LoVo (cell line): Measurements from ENCODE around the gene ZSCAN4.

Experiments
- DNase-seq: peaks from one replicate; pipeline ENCODE4 v3.0.0-alpha.2; 2016; ENCODE audit warnings: low spot score

The ZSCAN4 gene, protein sequence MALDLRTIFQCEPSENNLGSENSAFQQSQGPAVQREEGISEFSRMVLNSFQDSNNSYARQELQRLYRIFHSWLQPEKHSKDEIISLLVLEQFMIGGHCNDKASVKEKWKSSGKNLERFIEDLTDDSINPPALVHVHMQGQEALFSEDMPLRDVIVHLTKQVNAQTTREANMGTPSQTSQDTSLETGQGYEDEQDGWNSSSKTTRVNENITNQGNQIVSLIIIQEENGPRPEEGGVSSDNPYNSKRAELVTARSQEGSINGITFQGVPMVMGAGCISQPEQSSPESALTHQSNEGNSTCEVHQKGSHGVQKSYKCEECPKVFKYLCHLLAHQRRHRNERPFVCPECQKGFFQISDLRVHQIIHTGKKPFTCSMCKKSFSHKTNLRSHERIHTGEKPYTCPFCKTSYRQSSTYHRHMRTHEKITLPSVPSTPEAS

DNA sequence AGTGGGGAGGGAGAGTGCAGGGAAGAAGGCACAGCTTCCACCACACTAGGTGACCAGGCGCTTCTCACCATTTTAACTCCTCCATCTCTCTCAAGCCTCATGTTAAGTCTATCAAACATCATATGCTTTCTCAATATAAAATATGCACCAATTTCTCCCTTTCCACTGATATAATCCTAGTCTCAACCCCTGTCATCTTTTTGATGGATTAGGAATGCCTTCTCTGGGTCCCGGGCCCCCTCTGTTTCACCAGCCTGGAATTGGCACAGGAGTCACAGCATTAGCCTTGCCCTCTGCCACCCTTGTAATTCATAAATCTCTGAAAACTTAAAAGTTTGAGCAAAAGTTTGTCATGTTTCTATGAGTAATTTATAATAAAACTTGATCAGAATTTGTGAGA is at the start of gene ZSCAN4:
Gene ZSCAN4 (plus strand): TSS at position 301 of the 400 bp plus-strand sequence. CDS start 7,211 bp downstream, outside the sequence.
- DNase-seq, result no peak

DNA sequence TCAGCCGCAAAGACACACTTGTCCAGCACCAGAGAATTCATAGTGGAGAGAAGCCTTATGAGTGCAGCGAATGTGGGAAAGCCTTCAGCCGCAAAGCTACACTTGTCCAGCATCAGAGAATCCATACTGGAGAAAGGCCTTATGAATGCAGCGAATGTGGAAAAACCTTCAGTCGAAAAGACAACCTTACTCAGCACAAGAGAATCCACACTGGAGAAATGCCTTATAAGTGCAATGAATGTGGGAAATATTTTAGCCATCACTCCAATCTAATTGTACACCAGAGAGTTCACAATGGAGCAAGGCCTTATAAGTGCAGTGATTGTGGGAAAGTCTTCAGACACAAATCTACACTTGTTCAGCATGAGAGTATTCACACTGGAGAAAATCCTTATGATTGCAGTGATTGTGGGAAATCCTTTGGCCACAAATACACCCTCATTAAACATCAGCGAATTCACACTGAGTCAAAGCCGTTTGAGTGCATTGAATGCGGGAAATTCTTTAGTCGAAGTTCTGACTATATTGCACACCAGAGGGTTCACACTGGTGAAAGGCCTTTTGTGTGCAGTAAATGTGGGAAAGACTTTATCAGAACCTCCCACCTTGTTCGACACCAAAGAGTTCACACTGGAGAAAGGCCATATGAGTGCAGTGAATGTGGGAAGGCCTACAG is 47.9 kb upstream of the ZSCAN4 start:
- DNase-seq, result no peak

DNA sequence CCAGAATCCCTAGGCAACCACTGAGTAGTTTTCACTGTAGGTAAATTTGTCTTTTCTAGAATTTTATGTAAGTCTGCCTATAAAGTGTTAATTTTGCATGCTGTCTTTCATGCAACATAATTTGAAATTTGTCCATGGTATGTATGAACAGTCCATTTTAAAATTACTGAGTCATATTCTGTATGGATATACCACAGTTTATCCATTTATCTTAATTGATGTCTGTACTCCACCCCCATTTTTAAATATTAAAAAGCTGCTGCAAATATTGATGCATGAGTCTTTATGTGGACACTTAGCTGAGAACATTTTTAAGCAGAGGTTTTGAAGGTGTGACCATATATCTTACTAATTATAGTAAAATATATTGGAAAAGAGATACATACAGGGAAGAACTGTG is 45.6 kb upstream of the ZSCAN4 start:
- DNase-seq, result no peak

DNA sequence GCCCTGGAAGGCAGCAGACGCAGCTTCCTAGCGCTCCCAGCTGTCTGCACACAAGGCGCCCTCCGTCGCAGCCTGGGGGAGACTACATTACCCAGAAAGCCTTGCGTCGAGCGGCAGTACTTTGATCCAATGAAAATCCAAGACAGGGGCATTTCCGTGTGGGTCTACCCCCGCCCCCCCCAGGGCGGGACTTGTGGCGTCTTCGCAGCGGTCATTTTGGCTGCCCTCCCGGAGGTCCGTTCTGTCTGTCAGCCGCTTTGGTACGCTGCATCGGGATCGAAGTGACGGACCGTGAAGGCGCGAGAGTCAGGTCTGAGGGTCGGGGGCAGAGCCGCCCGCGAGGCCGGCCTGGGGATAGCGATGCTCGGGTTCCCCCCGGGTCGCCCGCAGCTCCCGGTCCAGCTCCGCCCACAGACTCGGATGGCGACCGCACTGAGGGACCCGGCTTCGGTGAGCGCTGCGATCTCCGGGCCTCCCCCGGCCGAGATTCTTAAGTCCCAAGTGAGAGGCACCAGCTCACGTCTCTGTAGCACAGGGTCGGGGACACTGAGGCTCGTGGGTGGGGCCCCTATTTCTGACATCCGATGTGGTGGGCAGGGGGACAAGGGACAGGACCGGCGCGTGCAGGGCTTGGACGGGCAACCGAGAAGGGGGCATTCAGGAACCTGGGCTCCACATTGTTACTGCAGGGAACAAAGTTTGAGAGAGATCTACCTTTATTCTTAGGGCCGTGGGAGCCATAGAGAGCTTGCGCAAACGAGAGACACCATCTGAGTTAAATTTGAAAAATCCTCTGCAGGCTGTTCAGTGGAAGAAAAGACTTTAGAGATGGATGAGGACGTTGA is 35.5 kb upstream of the ZSCAN4 start, which contains the start of gene ZNF211:
Gene ZNF211 (plus strand): TSS at position 182 of the 845 bp plus-strand sequence. CDS start 179 bp downstream, at position 361.
- peak; percentile 16 for DNase-seq

DNA sequence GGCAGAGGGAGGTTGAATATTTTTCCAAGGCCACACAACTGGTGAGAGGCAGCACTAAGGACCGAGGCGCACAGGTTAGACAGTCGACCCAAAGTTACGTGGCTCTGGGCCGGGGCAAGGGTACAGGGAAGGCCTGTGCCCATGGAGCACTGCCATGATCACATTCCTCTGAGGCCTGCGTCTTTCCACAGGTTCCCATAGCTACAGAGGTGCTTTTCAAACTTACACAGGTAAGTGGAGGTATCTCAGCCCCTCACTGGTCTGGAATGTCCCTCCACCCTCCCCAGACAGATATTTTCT is 35.0 kb upstream of the ZSCAN4 start:
- DNase-seq, result no peak

DNA sequence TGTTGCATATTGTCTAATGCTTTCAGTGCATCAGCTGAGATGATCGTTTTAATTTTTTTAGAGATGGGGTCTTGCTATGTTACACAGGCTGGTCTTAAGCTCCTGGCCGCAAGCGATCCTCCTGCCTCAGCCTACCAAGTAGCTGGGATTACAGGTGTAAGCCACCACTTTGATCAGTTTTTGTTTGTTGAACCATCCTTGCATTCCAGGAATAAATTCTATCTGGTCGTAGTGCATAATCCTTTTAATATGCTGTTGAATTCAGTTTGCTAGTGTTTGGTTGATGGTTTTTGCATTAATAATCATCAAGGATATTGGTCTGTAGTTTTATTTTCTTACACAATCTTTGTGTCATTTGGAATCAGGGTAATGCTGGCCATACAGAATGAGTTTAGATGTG is 31.4 kb upstream of the ZSCAN4 start:
- no peak for DNase-seq

DNA sequence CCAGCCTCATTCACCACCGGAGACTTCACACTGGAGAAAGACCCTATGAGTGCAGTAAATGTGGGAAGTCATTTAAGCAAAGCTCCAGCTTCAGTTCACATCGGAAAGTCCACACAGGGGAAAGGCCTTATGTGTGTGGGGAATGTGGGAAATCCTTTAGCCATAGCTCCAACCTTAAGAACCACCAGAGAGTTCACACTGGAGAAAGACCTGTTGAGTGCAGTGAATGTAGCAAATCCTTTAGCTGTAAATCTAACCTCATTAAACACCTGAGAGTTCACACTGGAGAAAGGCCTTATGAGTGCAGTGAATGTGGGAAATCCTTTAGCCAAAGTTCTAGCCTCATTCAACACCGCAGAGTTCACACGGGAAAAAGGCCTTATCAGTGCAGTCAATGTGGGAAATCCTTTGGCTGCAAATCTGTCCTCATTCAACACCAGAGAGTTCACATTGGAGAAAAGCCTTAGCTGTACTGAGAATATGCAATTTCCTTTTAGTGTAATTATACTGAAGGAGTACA is 27.0 kb upstream of the ZSCAN4 start:
- no peak for DNase-seq

DNA sequence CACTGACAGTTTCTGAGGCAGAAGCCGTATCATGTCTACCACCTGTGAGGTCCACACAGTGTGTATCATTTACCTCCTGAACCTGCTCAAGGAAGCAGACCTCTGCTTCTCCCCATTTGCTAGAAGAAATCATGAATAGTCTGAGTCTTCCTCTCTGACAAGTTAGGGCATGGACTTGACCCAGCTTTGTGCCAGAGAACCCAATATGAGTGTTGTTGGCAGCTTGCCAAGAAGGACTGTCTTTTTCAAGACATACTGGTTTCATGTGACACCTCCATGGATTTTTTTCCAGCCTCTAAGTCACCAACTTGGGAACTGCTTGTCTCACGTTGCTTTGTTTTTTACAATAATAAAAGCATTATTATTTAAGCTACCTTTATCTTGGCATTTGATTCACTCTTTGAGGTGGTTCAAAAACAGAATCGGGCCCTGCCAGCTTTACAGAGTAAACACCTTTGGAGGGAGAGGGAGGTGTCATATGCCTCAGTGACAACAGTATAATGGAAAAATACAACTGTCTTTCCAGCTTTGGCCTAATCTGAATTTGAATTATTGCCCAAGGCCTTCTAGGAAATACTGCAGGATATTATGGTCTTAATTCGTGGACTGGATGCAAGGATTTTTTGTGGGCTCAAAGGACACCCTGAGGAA is 26.2 kb upstream of the ZSCAN4 start:
- no peak for DNase-seq

DNA sequence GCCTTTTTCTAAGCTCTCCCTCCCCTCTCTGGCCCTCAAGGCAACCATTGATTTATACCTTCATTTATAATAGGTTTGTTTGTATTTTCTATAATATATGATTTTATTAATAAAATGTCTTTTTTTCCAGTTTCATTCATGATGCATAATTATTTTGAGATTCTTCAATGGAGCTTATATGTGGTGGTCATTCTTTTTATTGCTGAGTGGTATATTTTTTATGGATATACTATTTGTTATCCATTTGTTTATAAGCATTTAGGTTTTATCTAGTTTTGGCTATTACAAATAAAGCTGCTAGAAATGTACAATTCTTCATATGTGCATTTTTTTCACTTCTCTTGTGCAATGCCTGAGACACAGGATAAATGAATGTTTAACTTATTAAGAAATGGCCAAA is 25.0 kb upstream of the ZSCAN4 start:
- no peak for DNase-seq

DNA sequence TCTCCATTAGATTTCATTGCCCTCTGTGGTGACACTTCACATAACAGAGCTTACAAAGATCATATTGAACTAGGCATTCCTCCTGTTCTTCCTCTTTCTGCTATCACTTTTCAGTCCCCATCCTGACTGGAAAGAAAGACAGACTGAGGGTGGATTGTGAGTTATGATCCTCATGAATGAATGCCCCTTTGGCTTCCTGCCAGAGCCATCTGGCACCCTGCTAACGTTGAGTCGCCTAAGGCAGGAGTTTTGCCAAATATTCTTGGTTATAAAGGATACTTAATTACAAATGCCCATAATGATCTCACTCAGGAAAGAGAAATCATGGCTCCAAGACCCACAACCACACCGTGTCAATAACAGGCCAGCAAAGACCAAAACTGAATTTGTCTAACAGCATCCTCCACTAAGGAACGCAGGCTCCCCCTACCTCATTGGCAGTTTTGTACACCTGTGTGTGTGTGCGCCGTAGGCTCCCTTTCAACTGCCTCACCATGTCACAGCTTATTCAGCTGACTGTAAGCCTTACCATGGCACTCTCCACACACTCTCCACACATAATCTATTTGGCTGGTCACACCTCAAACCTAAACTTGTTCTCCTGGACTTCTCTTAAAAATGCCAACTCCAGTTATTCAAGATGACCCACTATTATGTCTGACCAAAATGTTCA is 20.3 kb upstream of the ZSCAN4 start:
- no peak for DNase-seq

DNA sequence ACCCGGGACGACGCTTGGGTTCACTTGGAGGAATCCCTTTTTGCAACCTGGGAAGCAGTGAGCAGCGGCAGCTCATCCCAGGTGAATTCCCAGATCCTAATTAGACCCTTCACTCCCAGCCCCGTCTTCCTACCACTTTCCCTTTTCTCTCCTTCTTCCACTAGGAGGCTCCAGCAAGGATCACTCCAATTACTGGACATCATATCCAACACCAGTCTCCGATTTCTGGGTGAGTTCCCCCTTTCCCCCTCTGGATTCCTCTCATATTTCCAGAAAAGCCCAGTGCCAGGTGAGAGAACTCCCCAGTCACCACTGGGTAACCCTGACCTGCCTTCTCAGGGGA is 17.1 kb upstream of the ZSCAN4 start:
- no peak for DNase-seq

DNA sequence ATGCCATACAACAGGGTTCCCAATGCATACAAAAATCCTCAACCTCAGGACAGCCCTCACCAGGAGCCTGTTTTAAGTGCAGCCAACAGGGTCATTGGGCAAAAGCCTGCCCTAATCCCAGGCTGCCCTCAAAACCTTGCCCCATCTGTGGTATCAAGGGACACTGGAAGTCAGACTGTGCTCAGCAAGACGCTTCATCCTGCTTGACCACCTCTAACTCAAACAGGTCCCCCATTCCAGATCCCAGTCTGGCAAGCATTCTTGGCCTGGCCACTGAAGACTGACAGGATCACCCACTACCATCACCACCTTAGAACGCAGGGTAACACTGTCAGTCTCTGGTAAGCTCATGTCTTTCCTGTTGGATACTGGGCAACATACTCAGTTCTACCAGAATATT is 15.0 kb upstream of the ZSCAN4 start:
- DNase-seq, result no peak

DNA sequence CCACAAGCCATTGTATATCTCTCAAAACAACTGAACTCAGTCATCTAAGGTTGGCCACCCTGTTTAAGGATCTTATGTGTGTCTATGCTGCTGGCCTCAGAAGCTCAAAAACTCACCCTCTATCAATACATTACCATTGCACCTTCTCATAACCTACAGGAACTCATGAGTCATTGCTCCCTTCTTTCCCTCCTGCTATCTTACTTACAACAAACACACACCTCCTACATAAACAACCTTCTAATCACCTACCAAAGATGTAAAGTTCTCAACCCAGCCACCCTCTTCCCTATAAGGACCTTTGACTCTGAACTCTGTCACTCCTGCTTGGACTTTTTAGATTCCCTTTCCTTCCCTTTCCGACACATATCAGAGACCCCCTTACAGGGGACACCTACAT is 13.3 kb upstream of the ZSCAN4 start:
- DNase-seq, result no peak

DNA sequence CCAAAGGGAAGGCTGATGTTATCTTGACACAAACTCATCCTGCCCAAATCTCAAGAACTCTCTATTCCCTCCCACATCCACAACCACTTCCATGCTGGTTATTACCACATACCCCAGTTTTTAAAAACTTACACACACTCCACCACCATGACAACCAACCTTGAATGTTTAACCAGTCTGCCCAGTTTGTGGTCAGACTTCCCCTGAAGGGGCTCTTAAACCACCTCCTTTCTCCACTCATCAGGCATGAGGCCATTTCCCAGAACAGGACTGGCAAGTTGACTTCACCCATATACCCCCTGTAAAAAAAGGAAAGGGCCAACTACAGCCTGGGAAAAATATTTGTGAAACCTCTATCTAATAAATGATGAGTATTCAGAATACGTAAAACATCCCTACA is 12.4 kb upstream of the ZSCAN4 start:
- DNase-seq, result no peak

DNA sequence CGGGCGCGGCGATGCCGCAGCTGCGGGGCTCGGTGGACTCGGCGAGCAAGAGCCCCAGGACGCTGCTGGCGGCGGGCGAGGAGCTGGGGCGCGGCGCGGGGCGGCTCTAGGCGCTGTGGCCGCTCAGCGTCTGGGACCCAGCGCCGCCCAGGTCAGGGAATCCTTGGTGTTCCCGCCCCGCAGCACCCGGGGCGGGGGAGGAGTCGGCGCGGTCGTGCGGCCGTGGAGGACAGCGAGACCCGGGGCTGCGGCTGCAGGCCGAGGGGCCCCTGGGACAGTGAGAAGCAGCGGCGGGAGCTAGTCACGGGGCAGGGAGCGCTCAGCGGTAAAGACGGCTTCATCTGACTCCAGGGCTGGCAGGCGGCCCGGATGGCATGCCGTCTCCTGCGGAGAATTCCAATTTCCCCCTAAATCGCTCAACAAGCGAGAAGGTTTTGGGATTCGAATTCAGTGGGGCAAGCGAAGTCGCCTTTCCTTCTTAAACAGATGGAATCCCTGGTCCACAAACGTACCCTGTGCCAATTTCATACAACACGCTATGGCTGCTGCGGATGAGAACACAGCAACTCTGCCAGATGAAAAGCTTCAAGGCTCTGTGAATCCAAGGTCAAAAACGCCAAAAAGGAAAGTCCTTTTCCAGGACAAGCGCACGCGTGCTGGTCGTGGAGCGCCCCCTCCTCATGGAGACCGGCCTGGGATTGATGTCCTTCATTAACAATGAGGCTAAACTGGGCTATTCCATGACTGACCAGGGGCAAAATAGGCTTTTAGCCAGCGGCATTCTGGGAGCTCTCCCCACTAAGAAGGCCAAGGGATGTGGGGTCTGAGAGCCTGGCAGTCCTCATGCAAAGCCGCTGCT is 4.2 kb upstream of the ZSCAN4 start:
- no peak for DNase-seq

DNA sequence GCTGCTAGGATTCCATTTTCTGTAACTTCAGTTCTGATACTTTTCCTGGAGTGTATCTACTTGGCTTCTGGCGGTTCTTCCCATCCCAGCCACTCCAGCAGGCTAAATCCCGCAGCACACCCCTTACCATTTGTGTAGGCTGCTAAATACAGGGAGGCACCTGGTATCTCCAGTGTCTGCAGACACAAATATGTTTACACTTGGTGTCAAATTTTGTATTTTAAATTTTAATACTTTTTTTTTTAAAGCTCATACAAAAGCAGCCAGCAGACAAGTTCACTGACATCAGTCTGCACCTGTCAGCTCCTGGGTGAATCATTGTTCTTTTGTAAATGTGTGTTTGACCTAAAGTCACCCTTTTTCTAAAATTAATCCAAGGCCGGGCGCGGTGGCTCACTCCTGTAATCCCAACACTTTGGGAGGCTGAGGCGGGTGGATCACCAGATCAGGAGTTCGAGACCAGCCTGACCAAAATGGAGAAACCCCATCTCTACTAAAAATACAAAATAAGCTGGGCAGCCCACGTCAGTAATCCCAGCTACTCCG is 3.4 kb upstream of the ZSCAN4 start:
- no peak for DNase-seq

DNA sequence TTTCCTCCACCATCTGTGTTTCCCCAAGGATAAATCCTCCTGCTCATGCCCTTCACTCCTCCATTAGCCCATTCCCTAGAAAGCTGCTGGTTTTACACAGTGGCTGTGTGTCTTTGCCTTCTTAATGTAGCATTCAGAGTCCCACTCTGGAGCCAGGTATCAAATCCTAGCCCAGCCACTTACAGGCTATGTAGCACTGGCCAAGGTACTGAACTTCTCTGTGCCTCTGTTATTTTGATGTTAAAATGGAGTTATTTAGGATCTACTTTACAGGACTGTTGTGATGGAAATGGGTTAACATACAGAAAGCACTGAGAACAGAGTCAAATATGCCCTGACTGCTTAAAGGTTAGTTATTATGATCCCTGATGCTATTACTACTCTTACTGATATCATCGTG is 1.5 kb upstream of the ZSCAN4 start:
- no peak for DNase-seq

DNA sequence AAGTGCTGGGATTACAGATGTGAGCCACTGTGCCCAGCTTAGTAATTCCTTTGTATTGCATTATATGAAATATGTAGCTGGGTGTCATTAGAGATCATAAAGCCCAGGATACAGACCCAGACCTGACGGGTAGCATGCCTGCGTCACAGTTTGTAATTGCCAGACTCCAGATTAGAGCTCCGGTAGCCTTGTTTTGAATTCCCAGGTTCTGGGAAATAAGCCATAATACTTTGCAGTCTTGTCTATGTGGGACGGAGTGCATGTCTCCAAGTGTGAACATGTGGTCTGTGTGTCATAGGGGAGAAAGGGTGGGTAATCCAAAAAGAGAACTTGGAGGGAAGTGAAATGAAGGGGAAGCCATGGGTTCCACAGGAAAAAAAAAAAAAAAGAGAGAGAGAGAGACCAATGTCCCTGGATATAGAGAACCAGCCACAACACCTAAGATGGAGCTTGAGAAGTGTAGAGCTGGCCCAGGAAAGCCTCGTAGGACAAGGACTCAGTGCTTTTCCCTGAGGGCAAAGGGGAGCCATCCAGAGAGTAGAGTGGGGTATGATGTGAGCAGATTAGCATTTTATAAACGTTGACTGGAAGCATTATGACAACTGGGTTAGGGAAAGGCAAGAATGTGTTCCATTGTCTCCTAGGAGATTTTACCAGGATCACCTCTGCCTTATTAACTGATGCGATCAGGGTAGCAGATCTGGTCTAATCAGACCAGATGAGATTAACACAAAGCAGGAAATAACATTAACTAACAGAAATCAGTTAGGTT is 2.6 kb downstream of the ZSCAN4 start:
- no peak for DNase-seq

DNA sequence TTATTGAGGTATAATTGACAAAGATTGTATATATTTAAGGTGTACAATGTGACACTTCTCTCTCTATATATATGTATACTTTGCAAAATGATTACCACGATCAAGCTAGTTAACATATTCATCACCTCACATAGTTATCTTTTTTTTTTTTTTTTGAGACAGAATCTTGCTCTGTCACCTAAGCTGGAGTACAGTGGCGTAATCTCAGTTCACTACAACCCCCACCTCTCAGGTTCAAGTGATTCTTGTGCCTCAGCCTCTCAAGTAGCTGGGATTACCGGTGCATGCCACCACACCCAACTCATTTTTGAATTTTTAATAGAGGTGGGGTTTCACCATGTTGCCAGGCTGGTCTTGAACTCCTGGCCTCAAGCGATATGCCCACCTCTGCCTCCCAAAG is 3.7 kb downstream of the ZSCAN4 start:
- DNase-seq, result no peak

DNA sequence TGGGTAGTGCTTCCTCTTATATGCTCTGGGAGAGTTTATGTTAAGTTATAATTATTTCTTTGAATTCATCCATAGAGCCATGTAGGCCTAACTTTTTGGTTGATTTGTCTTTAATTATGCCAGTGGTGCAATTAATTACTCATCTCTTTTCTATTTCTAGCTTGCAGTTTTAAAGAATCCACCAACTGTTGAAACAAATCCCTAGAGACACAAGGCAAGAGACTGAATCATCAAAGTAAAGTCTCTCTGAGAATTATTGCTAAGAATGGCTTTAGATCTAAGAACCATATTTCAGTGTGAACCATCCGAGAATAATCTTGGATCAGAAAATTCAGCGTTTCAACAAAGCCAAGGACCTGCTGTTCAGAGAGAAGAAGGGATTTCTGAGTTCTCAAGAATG is 7.1 kb downstream of the ZSCAN4 start:
- DNase-seq, result no peak
